Trophoblast cell (in vitro differentiated cells and primary cell): Measurements from ENCODE around the gene CACNA1G.

ENCODE experiments used
- DNase-seq, 2 donors: peaks; one replicate each; pipeline ENCODE4 v3.0.0-alpha.2; 2016
- H2AFZ ChIP-seq: 2 replicates; pipeline ENCODE4 v1.6.1; 2013; ENCODE audit warnings: low read length, moderate library complexity, mild to moderate bottlenecking; ENCODE audit not compliant: insufficient read depth, poor library complexity
- H2AK5ac ChIP-seq: 2 replicates; pipeline ENCODE4 v1.6.1; 2013; ENCODE audit warnings: mild to moderate bottlenecking, low read length
- H2BK120ac ChIP-seq: 2 replicates; pipeline ENCODE4 v1.6.1; 2013; ENCODE audit warnings: low read length, mild to moderate bottlenecking, moderate library complexity; ENCODE audit not compliant: insufficient read depth, poor library complexity
- H2BK12ac ChIP-seq: 2 replicates; pipeline ENCODE4 v1.6.1; 2013; ENCODE audit warnings: mild to moderate bottlenecking, low read length, moderate library complexity
- H2BK5ac ChIP-seq: 2 replicates; pipeline ENCODE4 v1.6.1; 2013; ENCODE audit warnings: low read length, low read depth, moderate library complexity, mild to moderate bottlenecking; ENCODE audit not compliant: poor library complexity
- H3K14ac ChIP-seq: 2 replicates; pipeline ENCODE4 v1.6.1; 2013; ENCODE audit warnings: mild to moderate bottlenecking, low read length
- H3K18ac ChIP-seq: 2 replicates; pipeline ENCODE4 v1.6.1; 2013; ENCODE audit warnings: mild to moderate bottlenecking, low read length
- H3K23ac ChIP-seq: 2 replicates; pipeline ENCODE4 v1.6.1; 2013; ENCODE audit warnings: low read length
- H3K27ac ChIP-seq: 2 replicates; pipeline ENCODE4 v1.5.1; 2013; ENCODE audit warnings: low read depth, mild to moderate bottlenecking, inconsistent platforms, low read length, moderate library complexity
- H3K27me3 ChIP-seq: 2 replicates; pipeline ENCODE4 v1.6.1; 2013; ENCODE audit warnings: inconsistent platforms, mild to moderate bottlenecking, low read length, moderate library complexity; ENCODE audit not compliant: insufficient read depth
- H3K36me3 ChIP-seq, 2 experiments: 1 replicate in 1 of 2; 2 replicates in 1 of 2; pipeline ENCODE4 v1.6.1; 2013; ENCODE audit warnings: low read length in 2 of 2, mild to moderate bottlenecking in 2 of 2, moderate library complexity in 1 of 2; ENCODE audit not compliant: insufficient read depth in 2 of 2, control insufficient read depth in 1 of 2
- H3K4ac ChIP-seq: 2 replicates; pipeline ENCODE4 v1.6.1; 2013; ENCODE audit warnings: low read depth, mild to moderate bottlenecking, low read length, moderate library complexity
- H3K4me1 ChIP-seq, 2 experiments: 1 replicate in 1 of 2; 2 replicates in 1 of 2; pipeline ENCODE4 v1.6.1; 2013; ENCODE audit warnings: low read length in 2 of 2, mild to moderate bottlenecking in 2 of 2, moderate library complexity in 1 of 2; ENCODE audit not compliant: insufficient read depth in 2 of 2, control insufficient read depth in 1 of 2
- H3K4me2 ChIP-seq: 2 replicates; pipeline ENCODE4 v1.6.1; 2013; ENCODE audit warnings: inconsistent platforms, mild to moderate bottlenecking, low read length, moderate library complexity
- H3K4me3 ChIP-seq: 2 replicates; pipeline ENCODE4 v1.5.1; 2013; ENCODE audit warnings: mild to moderate bottlenecking, low read depth, low read length, inconsistent platforms
- H3K79me1 ChIP-seq: one replicate; pipeline ENCODE4 v1.6.1; 2013; ENCODE audit warnings: low read length
- H3K79me2 ChIP-seq: 2 replicates; pipeline ENCODE4 v1.6.1; 2013; ENCODE audit warnings: low read length, mild to moderate bottlenecking; ENCODE audit not compliant: control insufficient read depth, insufficient read depth, poor library complexity
- H3K9ac ChIP-seq: 2 replicates; pipeline ENCODE4 v1.6.1; 2013; ENCODE audit warnings: mild to moderate bottlenecking, low read length
- H3K9me3 ChIP-seq: 2 replicates; pipeline ENCODE4 v1.6.1; 2013; ENCODE audit warnings: low read depth, mild to moderate bottlenecking, control low read depth, inconsistent platforms, low read length; ENCODE audit not compliant: insufficient read depth
- H4K12ac ChIP-seq: 2 replicates; pipeline ENCODE4 v1.6.1; 2013; ENCODE audit warnings: low read depth, mild to moderate bottlenecking, low read length, moderate library complexity
- H4K8ac ChIP-seq: 2 replicates; pipeline ENCODE4 v1.6.1; 2013; ENCODE audit warnings: low read depth, mild to moderate bottlenecking, low read length, moderate library complexity
- H4K91ac ChIP-seq: one replicate; pipeline ENCODE4 v1.6.1; 2013; ENCODE audit warnings: low read depth, mild to moderate bottlenecking, low read length, moderate library complexity
- WGBS: extraction: QIAGEN DNeasy Blood & Tissue Kit; methylation state at CpG from one replicate; pipeline ENCODE4 v1.1.7; 2013; ENCODE audit warnings: missing lambda C conversion rate; ENCODE audit not compliant: insufficient read length, insufficient coverage; ENCODE audit errors: extremely low coverage; 5-methylcytosine and 5-hydroxymethylcytosine counted together

The CACNA1G gene

GRCh38 chr17:50573866-50574611 is 13.5 kb downstream of the CACNA1G start:
- no peak overlapping the region for H3K9ac ChIP-seq
- H4K12ac ChIP-seq = no peak overlapping the region
- H2BK5ac ChIP-seq = no peak overlapping the region

GRCh38 chr17:50575581-50576210 is 15.2 kb downstream of the CACNA1G start:
- Histone ChIP-seq H3K27ac (no peak overlapping the region), H3K14ac (no peak overlapping the region), H3K27me3 (no peaks in the 10 kb centered on the region), H3K79me2 (no peaks in the 10 kb centered on the region), H4K12ac (no peak overlapping the region), H2AFZ (no peak overlapping the region), H3K18ac (no peak overlapping the region), H3K4me1 (no peaks in the 10 kb centered on the region), H3K4me2 (no peak overlapping the region), H2BK12ac (no peak overlapping the region), H3K9ac (no peak overlapping the region), H4K8ac (no peak overlapping the region), H2BK120ac (no peak overlapping the region), H2BK5ac (no peak overlapping the region), H3K36me3 (no peaks in the 10 kb centered on the region), H3K4ac (no peak overlapping the region), H3K79me1 (no peaks in the 10 kb centered on the region), H3K4me3 (no peak overlapping the region), H3K9me3 (peaks cover 3% of the 10 kb centered on the region), H3K23ac (no peak overlapping the region), H2AK5ac (no peak overlapping the region), H4K91ac (no peak overlapping the region)
- no CpG with 5 or more reads among the region's 33 CpGs for WGBS
- peak; percentile 62 to 70 for DNase-seq

More at GRCh38 chr17:50573866-50574611, 13.5 kb downstream of the CACNA1G start:
- no peak overlapping the region for H3K27ac ChIP-seq
- no peak overlapping the region for H3K18ac ChIP-seq
- no peak overlapping the region for H3K4ac ChIP-seq
- H3K4me1 ChIP-seq = peaks cover 3% of the 10 kb centered on the region in 2 experiments
- no peak overlapping the region for H3K14ac ChIP-seq
- peaks cover 3% of the 10 kb centered on the region for H3K9me3 ChIP-seq
- no peak overlapping the region for H2AK5ac ChIP-seq
- no peaks in the 10 kb centered on the region for H3K79me1 ChIP-seq
- DNase-seq = no peak
- H3K23ac ChIP-seq = no peak overlapping the region
- H2BK120ac ChIP-seq = no peak overlapping the region
- no peak overlapping the region for H3K4me3 ChIP-seq
- WGBS = no CpG with 5 or more reads among the region's 12 CpGs
- no peak overlapping the region for H2BK12ac ChIP-seq
- H3K4me2 ChIP-seq = no peak overlapping the region
- H4K8ac ChIP-seq = no peak overlapping the region
- no peaks in the 10 kb centered on the region for H3K27me3 ChIP-seq
- H3K36me3 ChIP-seq = no peaks in the 10 kb centered on the region
- no peak overlapping the region for H2AFZ ChIP-seq
- no peaks in the 10 kb centered on the region for H3K79me2 ChIP-seq
- no peak overlapping the region for H4K91ac ChIP-seq

DNA sequence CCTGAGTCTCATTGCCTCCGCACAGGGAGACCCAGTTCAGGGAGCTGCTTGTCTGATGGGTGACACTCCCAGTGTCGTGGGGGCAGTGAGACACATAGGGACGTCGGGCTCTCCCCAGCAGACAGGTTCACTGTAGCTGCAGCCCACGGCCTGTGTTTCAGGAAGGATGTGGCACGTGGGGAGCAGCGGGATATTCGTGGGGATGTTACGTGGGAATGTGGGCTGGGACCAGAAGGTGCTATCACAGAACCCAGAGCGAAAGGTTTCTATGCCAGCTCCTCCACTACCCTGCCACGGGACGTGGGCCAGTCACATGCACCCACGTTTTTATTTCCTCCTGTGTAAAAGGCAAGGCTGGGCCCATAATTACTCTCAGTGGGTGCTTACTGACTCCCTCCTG is 16.3 kb downstream of the CACNA1G start:
- Histone ChIP-seq H4K8ac (no peak overlapping the region), H3K14ac (no peak overlapping the region), H3K4ac (no peak overlapping the region), H3K4me1 (no peaks in the 10 kb centered on the region), H3K79me2 (no peaks in the 10 kb centered on the region), H3K27ac (no peak overlapping the region), H3K4me3 (no peak overlapping the region), H4K12ac (no peak overlapping the region), H2BK12ac (no peak overlapping the region), H3K4me2 (no peak overlapping the region), H3K23ac (no peak overlapping the region), H3K18ac (no peak overlapping the region), H4K91ac (no peak overlapping the region), H2AFZ (no peak overlapping the region), H2BK5ac (no peak overlapping the region), H2BK120ac (no peak overlapping the region), H3K9me3 (peaks cover 2% of the 10 kb centered on the region), H3K27me3 (no peaks in the 10 kb centered on the region), H3K79me1 (no peaks in the 10 kb centered on the region), H3K9ac (no peak overlapping the region), H2AK5ac (no peak overlapping the region), H3K36me3 (no peaks in the 10 kb centered on the region)
- no peak for DNase-seq
- WGBS = no CpG with 5 or more reads among the region's 13 CpGs

- no peak overlapping the region for H3K4ac ChIP-seq
- no peak overlapping the region for H2BK120ac ChIP-seq
- H3K9ac ChIP-seq = no peak overlapping the region
- H3K23ac ChIP-seq = peak overlapping the region; percentile 1
- H3K4me2 ChIP-seq = no peak overlapping the region
- no CpG with 5 or more reads among the region's 13 CpGs for WGBS
- H2AK5ac ChIP-seq = no peak overlapping the region
- H3K79me2 ChIP-seq = no peaks in the 10 kb centered on the region
- H3K27me3 ChIP-seq = no peaks in the 10 kb centered on the region
- H4K12ac ChIP-seq = no peak overlapping the region
- no peak overlapping the region for H2BK5ac ChIP-seq
- H2BK12ac ChIP-seq = no peak overlapping the region
- H3K9me3 ChIP-seq = peaks cover 2% of the 10 kb centered on the region
- no peaks in the 10 kb centered on the region for H3K36me3 ChIP-seq
- H3K4me1 ChIP-seq = no peaks in the 10 kb centered on the region
- no peak overlapping the region for H3K14ac ChIP-seq
- no peaks in the 10 kb centered on the region for H3K79me1 ChIP-seq
- no peak for DNase-seq
- H4K91ac ChIP-seq = no peak overlapping the region
- no peak overlapping the region for H3K18ac ChIP-seq
- H4K8ac ChIP-seq = no peak overlapping the region
- H3K27ac ChIP-seq = no peak overlapping the region
- peak overlapping the region; percentile 18 for H3K4me3 ChIP-seq
- no peak overlapping the region for H2AFZ ChIP-seq
These were observed 17.0 kb downstream of the CACNA1G start for GRCh38 chr17:50577451-50577954.
